Measurements from ENCODE around the gene CHD9.

Gene CHD9

GRCh38 chr16:53216798-53217197 lies 162.0 kb downstream of the CHD9 start:
- H3K36me3 Mint-ChIP-seq (ENCODE audit: low read depth), result peaks cover 49% of the 10 kb centered on the region
- no peak overlapping the region for H3K27ac Mint-ChIP-seq
- no peak for TF ChIP-seq CTCF (IDR thresholded peaks at IDR 0.05)
- peaks cover 13% of the 10 kb centered on the region for H3K4me1 Mint-ChIP-seq
- H3K9me3 Mint-ChIP-seq, result peaks cover 5% of the 10 kb centered on the region
- no peak for DNase-seq
- no peaks in the 10 kb centered on the region for H3K27me3 Mint-ChIP-seq (ENCODE audit: low read depth, poor library complexity)
- H3K4me3 Mint-ChIP-seq, result no peak overlapping the region

GRCh38 chr16:53219371-53219770 lies 164.6 kb downstream of the CHD9 start:
- Mint-ChIP-seq H3K27ac (no peak overlapping the region), H3K36me3 (ENCODE audit: low read depth) (peaks cover 31% of the 10 kb centered on the region), H3K27me3 (ENCODE audit: low read depth, poor library complexity) (no peaks in the 10 kb centered on the region), H3K4me1 (no peaks in the 10 kb centered on the region), H3K4me3 (no peak overlapping the region), H3K9me3 (no peaks in the 10 kb centered on the region)
- TF ChIP-seq CTCF (IDR thresholded peaks at IDR 0.05), result no peak
- no peak for DNase-seq

GRCh38 chr16:53219795-53220454 lies 165.1 kb downstream of the CHD9 start:
- Mint-ChIP-seq H3K27me3 (ENCODE audit: low read depth, poor library complexity) (no peaks in the 10 kb centered on the region), H3K4me1 (no peaks in the 10 kb centered on the region), H3K36me3 (ENCODE audit: low read depth) (peaks cover 27% of the 10 kb centered on the region), H3K27ac (no peak overlapping the region), H3K4me3 (no peak overlapping the region), H3K9me3 (no peaks in the 10 kb centered on the region)
- TF ChIP-seq CTCF (IDR thresholded peaks at IDR 0.05), result no peak
- DNase-seq, result no peak

- Mint-ChIP-seq H3K27me3 (ENCODE audit: low read depth, poor library complexity) (no peaks in the 10 kb centered on the region), H3K4me3 (no peak overlapping the region), H3K27ac (no peak overlapping the region), H3K4me1 (no peaks in the 10 kb centered on the region), H3K36me3 (ENCODE audit: low read depth) (peaks cover 24% of the 10 kb centered on the region), H3K9me3 (no peaks in the 10 kb centered on the region)
- no peak for TF ChIP-seq CTCF (IDR thresholded peaks at IDR 0.05)
- DNase-seq, result no peak
Observed at GRCh38 chr16:53220585-53220984, 165.8 kb downstream of the CHD9 start.

- Mint-ChIP-seq H3K27ac (no peak overlapping the region), H3K4me3 (no peak overlapping the region), H3K9me3 (no peaks in the 10 kb centered on the region), H3K36me3 (ENCODE audit: low read depth) (peaks cover 47% of the 10 kb centered on the region), H3K27me3 (ENCODE audit: low read depth, poor library complexity) (no peaks in the 10 kb centered on the region), H3K4me1 (no peaks in the 10 kb centered on the region)
- TF ChIP-seq CTCF (IDR thresholded peaks at IDR 0.05), result no peak
- DNase-seq, result no peak
Observed at GRCh38 chr16:53224951-53225533, 170.3 kb downstream of the CHD9 start.

Data from nephron progenitor cell (in vitro differentiated cells).